Globus pallidus (tissue), 1 donor: ENCODE results near the gene PEA15.
A peak's percentile ranks its signal among the peaks of the same experiment; 100 is the strongest.

Source experiments
- DNase-seq: peaks from one replicate; pipeline ENCODE4 v3.0.0-alpha.2; 2015; ENCODE audit warnings: low spot score

Gene PEA15

GRCh38 chr1:160239582-160240299 is 34.6 kb downstream of the PEA15 start:
- DNase-seq = no peak

- no peak for DNase-seq
Observed at GRCh38 chr1:160243767-160244166, 38.6 kb downstream of the PEA15 start.

GRCh38 chr1:160244209-160244608 is 39.0 kb downstream of the PEA15 start:
- no peak for DNase-seq

DNA sequence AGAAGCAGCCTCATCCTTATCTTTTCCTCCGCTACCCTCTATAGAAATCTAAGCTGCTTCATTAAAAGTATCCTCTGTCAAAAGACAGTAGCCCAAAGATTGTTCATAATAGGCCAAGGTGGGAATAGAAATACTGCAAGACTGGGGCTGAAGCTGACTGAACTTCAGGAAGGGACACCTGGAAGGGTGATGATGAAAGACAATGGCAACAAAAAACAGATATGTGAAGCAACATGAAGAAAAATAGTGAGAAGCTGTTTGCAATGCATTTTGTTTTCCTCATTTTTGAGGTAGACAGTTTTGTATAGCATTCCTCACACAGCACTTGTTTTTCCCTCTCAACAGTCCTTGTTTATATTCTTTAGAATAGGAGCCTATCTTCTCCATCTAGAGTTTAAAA is 40.2 kb downstream of the PEA15 start:
- no peak for DNase-seq

DNA sequence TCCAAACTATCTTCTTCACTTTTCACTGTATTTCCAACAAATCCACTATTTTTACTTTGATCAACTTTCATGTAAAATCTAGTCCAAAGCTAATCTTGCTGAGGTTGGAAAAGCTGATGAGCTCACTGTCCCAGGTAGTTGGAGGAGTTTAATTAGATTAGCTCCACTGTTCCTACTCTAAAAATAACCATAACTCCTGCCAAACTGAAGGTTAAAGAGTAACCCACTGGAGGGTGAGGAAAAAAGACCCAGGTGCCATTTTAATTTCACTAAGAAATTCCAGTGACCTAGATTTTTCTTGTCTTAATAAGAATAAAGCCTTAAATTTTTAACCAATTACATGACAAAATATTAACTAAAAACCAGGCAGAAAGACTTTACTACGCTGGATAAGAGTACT is 41.9 kb downstream of the PEA15 start:
- DNase-seq = no peak

DNA sequence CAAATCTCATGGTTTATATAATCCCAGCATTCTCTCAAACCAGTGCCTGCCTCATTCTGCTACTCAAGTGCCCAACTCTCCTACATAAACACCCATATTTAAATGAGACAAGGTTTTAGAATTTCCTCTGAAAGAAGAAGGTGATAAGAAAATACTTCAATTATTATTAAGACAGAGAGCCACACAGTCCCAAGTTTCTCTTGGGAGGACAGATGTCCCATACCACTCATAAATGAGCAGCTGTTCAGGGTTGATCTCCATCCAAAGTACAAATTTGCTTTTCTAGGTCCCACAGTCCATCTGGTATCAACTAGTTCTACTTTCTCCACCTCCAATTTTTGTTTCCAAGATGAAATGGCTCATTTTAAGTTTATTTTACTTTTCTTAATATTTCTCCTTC is 45.8 kb downstream of the PEA15 start:
- DNase-seq = peak; percentile 6

- DNase-seq = peak; percentile 92
Observed at GRCh38 chr1:160251687-160252526, 46.7 kb downstream of the PEA15 start.

DNA sequence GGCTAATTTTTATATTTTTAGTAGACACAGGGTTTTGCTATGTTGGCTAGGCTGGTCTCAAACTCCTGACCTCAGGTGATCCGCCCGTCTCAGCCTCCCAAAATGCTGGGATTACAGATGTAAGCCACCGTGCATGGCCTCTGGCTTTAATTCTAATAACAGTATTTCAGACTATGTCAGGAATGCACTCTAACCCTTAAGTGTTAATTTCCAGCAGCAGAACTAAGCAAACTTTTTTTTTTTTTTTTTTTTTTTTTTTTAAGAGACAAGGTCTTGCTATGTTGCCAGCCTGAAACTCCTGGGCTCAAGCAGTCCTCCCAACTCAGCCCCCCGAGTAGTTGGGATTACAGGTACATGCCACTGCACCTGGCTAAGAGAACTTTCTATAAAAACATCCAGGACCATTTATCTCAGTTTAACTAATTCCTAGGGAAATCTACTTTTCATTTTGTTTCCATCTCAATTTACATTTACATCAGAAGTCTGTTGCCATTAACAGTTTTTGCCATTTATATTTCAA is 50.7 kb downstream of the PEA15 start:
- DNase-seq = no peak

GRCh38 chr1:160256396-160257046 is 51.3 kb downstream of the PEA15 start:
- no peak for DNase-seq

- peak; percentile 75 for DNase-seq
Observed at GRCh38 chr1:160257411-160258015, 52.3 kb downstream of the PEA15 start.

GRCh38 chr1:160258177-160258798 is 53.1 kb downstream of the PEA15 start:
- no peak for DNase-seq

- peak; percentile 29 for DNase-seq
Observed at GRCh38 chr1:160260406-160261382, 55.5 kb downstream of the PEA15 start.

DNA sequence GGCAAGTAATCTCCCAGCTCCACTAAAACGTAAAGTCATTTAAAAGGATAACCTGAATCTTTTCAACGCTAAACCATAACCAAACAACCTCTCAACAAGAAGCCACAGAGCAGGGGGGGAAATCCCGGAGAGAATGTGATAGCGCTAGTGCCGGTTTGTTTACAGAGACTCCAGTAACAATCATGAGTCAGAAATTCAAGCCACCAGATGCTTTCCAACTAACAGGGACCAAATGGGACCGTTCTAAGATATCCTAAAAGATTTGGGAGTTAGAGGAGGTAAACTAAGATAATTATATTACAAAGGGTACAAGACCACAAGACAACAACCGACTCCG is 56.3 kb downstream of the PEA15 start:
- DNase-seq = peak; percentile 49

- peak; percentile 97 for DNase-seq
Observed at GRCh38 chr1:160261893-160262794, 57.0 kb downstream of the PEA15 start, which contains the start of gene DCAF8. TSS of gene DCAF8 (minus strand) at chr1:160262549. CDS start at chr1:160244008, 18,541 bp downstream.

DNA sequence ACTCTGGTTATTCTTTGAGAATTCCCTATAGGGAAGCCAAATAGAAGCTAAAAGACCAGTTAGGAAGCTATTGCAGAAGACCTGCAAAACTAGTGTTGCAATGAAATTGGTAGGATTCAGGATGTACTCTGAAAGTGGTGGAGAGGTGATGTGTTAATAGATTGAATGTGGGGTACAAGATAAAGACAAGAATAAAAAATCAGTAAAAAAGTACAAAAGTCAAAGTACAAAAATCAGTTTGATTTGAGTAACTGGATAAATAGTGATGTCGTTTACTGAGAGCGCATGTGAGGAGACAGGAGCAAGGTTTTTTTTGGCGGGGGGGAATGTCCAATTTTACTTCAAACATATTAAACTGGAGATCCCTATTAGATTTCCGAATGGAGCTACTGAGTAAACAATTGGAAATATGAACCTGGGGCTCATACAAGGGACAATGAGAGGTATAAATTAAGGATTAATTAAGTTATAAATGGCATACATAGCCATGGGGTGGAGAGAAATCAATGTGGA is 59.7 kb downstream of the PEA15 start:
- no peak for DNase-seq
